Caco-2 (cell line): Measurements from ENCODE around the gene SLC25A41. TPM values are rescaled to one million over a fixed set of nuclear protein-coding genes. Genes with fewer than 3 reads are reported as not detected.

Source experiments
- BruUV-seq: library from RNA; stranded (reverse); fragments of 400-500 nt; replicated peaks from 2 replicates; lab custom pipeline; 2021; lab: Mats Ljungman, UMichigan
- CTCF ChIA-PET: fragments of 300-600 bp; sonication (Branson Sonifier 250); formaldehyde crosslinking; loops from one replicate; lab custom pipeline; 2022; ENCODE audit warnings: antibody characterized with exemption; lab: Charles Lee
- POLR2A ChIA-PET: fragments of 300-600 bp; sonication (Branson Sonifier 250); formaldehyde crosslinking; loops from one replicate; lab custom pipeline; 2022; ENCODE audit warnings: antibody characterized with exemption; lab: Charles Lee
- DNase-seq, 2 experiments: peaks; one replicate each; pipeline versions ENCODE4 v3.0.0 to v3.0.0-alpha.2; 2020 to 2022
- H3K27me3 ChIP-seq: replicated peaks from 2 replicates; pipeline ENCODE4 v1.6.0; 2011; ENCODE audit warnings: low read length; ENCODE audit not compliant: control insufficient read depth, insufficient read depth
- H3K36me3 ChIP-seq: 2 replicates; pipeline ENCODE4 v1.5.1; 2011; ENCODE audit warnings: low read length; ENCODE audit not compliant: control insufficient read depth, insufficient read depth
- H3K4me1 ChIP-seq: fragments of 250-450 bp; sonication (Bioruptor Pico); 2 replicates; pipeline ENCODE4 v1.5.1; 2020; ENCODE audit warnings: mild to moderate bottlenecking
- H3K4me3 ChIP-seq: 2 replicates; pipeline ENCODE4 v1.5.1; 2011; ENCODE audit warnings: low read depth, mild to moderate bottlenecking, control low read depth, low read length
- H3K9me3 ChIP-seq: fragments of 250-450 bp; sonication (Bioruptor Pico); 2 replicates; pipeline ENCODE4 v1.5.1; 2020; ENCODE audit warnings: mild to moderate bottlenecking, moderate library complexity
- H3K27ac Mint-ChIP-seq: one replicate; pipeline ENCODE4 v1.8.0; 2022; ENCODE audit warnings: mixed read lengths; ENCODE audit not compliant: unreplicated experiment
- H3K27me3 Mint-ChIP-seq: one replicate; pipeline ENCODE4 v1.8.0; 2022; ENCODE audit warnings: mixed read lengths; ENCODE audit not compliant: insufficient read depth, unreplicated experiment
- H3K36me3 Mint-ChIP-seq: one replicate; pipeline ENCODE4 v1.8.0; 2022; ENCODE audit warnings: mild to moderate bottlenecking, mixed read lengths; ENCODE audit not compliant: insufficient read depth, unreplicated experiment
- H3K4me1 Mint-ChIP-seq: one replicate; pipeline ENCODE4 v1.8.0; 2022; ENCODE audit warnings: low read depth, mixed read lengths; ENCODE audit not compliant: unreplicated experiment
- H3K4me3 Mint-ChIP-seq: one replicate; pipeline ENCODE4 v1.8.0; 2022; ENCODE audit warnings: mild to moderate bottlenecking, moderate library complexity, mixed read lengths; ENCODE audit not compliant: unreplicated experiment
- H3K9me3 Mint-ChIP-seq: one replicate; pipeline ENCODE4 v1.8.0; 2022; ENCODE audit warnings: mixed read lengths; ENCODE audit not compliant: unreplicated experiment
- intact Hi-C: fragments of 100-400 bp; cut with micrococcal nuclease; formaldehyde crosslinking; loops from one replicate; pipeline ENCODE4 v1.10.0; 2022; ENCODE audit not compliant: unreplicated experiment
- total RNA-seq: library from RNA; stranded (reverse); gene quantifications from 2 replicates; pipeline ENCODE4 v1.2.3, GENCODE V29; 2022
- TF ChIP-seq, protein P1 (sequence below), 2 experiments: fragments of 200-600 bp in 1 of 2; IDR thresholded peaks; 1 replicate in 1 of 2; 2 replicates in 1 of 2; pipeline versions ENCODE4 v1.5.1 to v1.8.0; 2011 to 2022; ENCODE audit warnings: antibody characterized with exemption in 1 of 2, control low read depth in 1 of 2, inconsistent platforms in 1 of 2, low read depth in 1 of 2, low read length in 1 of 2, mild to moderate bottlenecking in 1 of 2, moderate library complexity in 1 of 2; ENCODE audit not compliant: insufficient read depth in 1 of 2, severe bottlenecking in 1 of 2, unreplicated experiment in 1 of 2

The SLC25A41 gene
- total RNA-seq, 1 experiment from 2014 or later, result not detected

GRCh38 chr19:6466526-6467248 lies 33.1 kb upstream of the SLC25A41 start:
- intact Hi-C loops, result no loop called here
- Mint-ChIP-seq H3K4me3 (peak overlapping the region; percentile 24), H3K9me3 (no peaks in the 10 kb centered on the region), H3K27me3 (no peaks in the 10 kb centered on the region), H3K4me1 (peaks cover 13% of the 10 kb centered on the region), H3K36me3 (peaks cover 57% of the 10 kb centered on the region), H3K27ac (peak overlapping the region; percentile 95)
- ChIA-PET CTCF (no interaction called here), POLR2A (no interaction called here)
- H3K4me3 ChIP-seq, result no peak overlapping the region
- TF ChIP-seq, protein P1, sequence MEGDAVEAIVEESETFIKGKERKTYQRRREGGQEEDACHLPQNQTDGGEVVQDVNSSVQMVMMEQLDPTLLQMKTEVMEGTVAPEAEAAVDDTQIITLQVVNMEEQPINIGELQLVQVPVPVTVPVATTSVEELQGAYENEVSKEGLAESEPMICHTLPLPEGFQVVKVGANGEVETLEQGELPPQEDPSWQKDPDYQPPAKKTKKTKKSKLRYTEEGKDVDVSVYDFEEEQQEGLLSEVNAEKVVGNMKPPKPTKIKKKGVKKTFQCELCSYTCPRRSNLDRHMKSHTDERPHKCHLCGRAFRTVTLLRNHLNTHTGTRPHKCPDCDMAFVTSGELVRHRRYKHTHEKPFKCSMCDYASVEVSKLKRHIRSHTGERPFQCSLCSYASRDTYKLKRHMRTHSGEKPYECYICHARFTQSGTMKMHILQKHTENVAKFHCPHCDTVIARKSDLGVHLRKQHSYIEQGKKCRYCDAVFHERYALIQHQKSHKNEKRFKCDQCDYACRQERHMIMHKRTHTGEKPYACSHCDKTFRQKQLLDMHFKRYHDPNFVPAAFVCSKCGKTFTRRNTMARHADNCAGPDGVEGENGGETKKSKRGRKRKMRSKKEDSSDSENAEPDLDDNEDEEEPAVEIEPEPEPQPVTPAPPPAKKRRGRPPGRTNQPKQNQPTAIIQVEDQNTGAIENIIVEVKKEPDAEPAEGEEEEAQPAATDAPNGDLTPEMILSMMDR (IDR thresholded peaks at IDR 0.05; ENCODE audit: insufficient read depth in 1 of 2, low read depth in 1 of 2, low read length in 1 of 2, severe bottlenecking in 1 of 2, unreplicated experiment in 1 of 2), result no peak
- H3K27me3 ChIP-seq, result no peaks in the 10 kb centered on the region
- DNase-seq, result no peak
- no peaks in the 10 kb centered on the region for H3K4me1 ChIP-seq
- BruUV-seq, result no TSS peak
- H3K36me3 ChIP-seq, result peaks cover 4% of the 10 kb centered on the region
- H3K9me3 ChIP-seq, result no peaks in the 10 kb centered on the region

GRCh38 chr19:6465663-6466062 lies 32.1 kb upstream of the SLC25A41 start:
- Histone ChIP-seq H3K36me3 (peaks cover 4% of the 10 kb centered on the region), H3K4me1 (no peaks in the 10 kb centered on the region), H3K27me3 (no peaks in the 10 kb centered on the region), H3K9me3 (no peaks in the 10 kb centered on the region), H3K4me3 (peak overlapping the region; percentile 92)
- TF ChIP-seq, protein P1 (IDR thresholded peaks at IDR 0.05; ENCODE audit: insufficient read depth in 1 of 2, low read depth in 1 of 2, low read length in 1 of 2, severe bottlenecking in 1 of 2, unreplicated experiment in 1 of 2), result no peak
- no peak overlapping the region for H3K4me3 Mint-ChIP-seq
- DNase-seq, result no peak
- H3K27ac Mint-ChIP-seq, result peak overlapping the region; percentile 95
- POLR2A ChIA-PET, result interaction anchor here (1.2 kb wide), 1 partner anchor 11 kb away, joined by 4 read pairs; no protein-coding TSS in a partner anchor
- CTCF ChIA-PET, result no interaction called here
- H3K4me1 Mint-ChIP-seq, result peaks cover 13% of the 10 kb centered on the region
- no TSS peak for BruUV-seq
- intact Hi-C loops, result loop anchor here (2.0 kb wide), 1 partner anchor 41 kb away; the partner anchor contains the start of gene KHSRP
- no peaks in the 10 kb centered on the region for H3K9me3 Mint-ChIP-seq
- no peaks in the 10 kb centered on the region for H3K27me3 Mint-ChIP-seq
- H3K36me3 Mint-ChIP-seq, result peaks cover 57% of the 10 kb centered on the region

GRCh38 chr19:6465006-6465405 lies 31.4 kb upstream of the SLC25A41 start:
- Mint-ChIP-seq H3K4me3 (peak overlapping the region; percentile 98), H3K27me3 (no peaks in the 10 kb centered on the region), H3K36me3 (peaks cover 56% of the 10 kb centered on the region), H3K27ac (peak overlapping the region; percentile 95), H3K4me1 (peaks cover 13% of the 10 kb centered on the region), H3K9me3 (no peaks in the 10 kb centered on the region)
- DNase-seq, result no peak
- no TSS peak for BruUV-seq
- POLR2A ChIA-PET, result interaction anchor here (1.2 kb wide), 1 partner anchor 11 kb away, joined by 4 read pairs; no protein-coding TSS in a partner anchor
- CTCF ChIA-PET, result interaction anchor here (1.5 kb wide), 1 partner anchor 11 kb away, joined by 3 read pairs; no protein-coding TSS in a partner anchor
- no peaks in the 10 kb centered on the region for H3K27me3 ChIP-seq
- H3K36me3 ChIP-seq, result peaks cover 4% of the 10 kb centered on the region
- intact Hi-C loops, result loop anchor here (2.0 kb wide), 1 partner anchor 40 kb away; the partner anchor contains the start of gene KHSRP
- no peaks in the 10 kb centered on the region for H3K9me3 ChIP-seq
- H3K4me1 ChIP-seq, result no peaks in the 10 kb centered on the region
- peak overlapping the region; percentile 92 for H3K4me3 ChIP-seq
- TF ChIP-seq, protein P1 (IDR thresholded peaks at IDR 0.05; ENCODE audit: insufficient read depth in 1 of 2, low read depth in 1 of 2, low read length in 1 of 2, severe bottlenecking in 1 of 2, unreplicated experiment in 1 of 2), result no peak
